OCI-LY3 (cell line): Measurements from ENCODE around the gene TNFAIP2.

Experiments used
- CTCF ChIP-seq: fragments of 200-600, 300-600 bp; sonication (generic); IDR thresholded peaks from 2 replicates; pipeline ENCODE4 v1.5.1; 2014; ENCODE audit warnings: antibody characterized with exemption, low read length, low read depth
- EZH2phosphoT487 ChIP-seq: fragments of 200-600 bp; shearing (Covaris generic); IDR thresholded peaks from 2 replicates; pipeline ENCODE4 v1.6.1; 2018; ENCODE audit warnings: antibody characterized with exemption, mixed run types, low read depth

- no peak for TF ChIP-seq CTCF
- no peak for TF ChIP-seq EZH2phosphoT487
Observed at GRCh38 chr14:103140316-103141109, 17.3 kb downstream of the TNFAIP2 start.
